ENCODE data around the gene SFRP5.

The SFRP5 gene

GRCh38 chr10:97759158-97759887 is 12.5 kb downstream of the SFRP5 start:
- peak; percentile 90 for TF ChIP-seq CTCF (IDR thresholded peaks at IDR 0.05; ENCODE audit: control extremely low read depth, extremely low read depth, low read depth, missing control alignments)
- CTCF ChIA-PET: interaction anchor here (0.8 to 3.8 kb wide), 9 partner anchors 8 to 76 kb away, joined by 3 to 11 read pairs (median 4); partner anchors contain the start of genes AVPI1 and ZFYVE27
- POLR2A ChIA-PET: no interaction called here
- peak; percentile 72 for DNase-seq (ENCODE audit: extremely low spot score)

GRCh38 chr10:97757471-97757870 is 14.3 kb downstream of the SFRP5 start:
- no peak for DNase-seq (ENCODE audit: extremely low spot score)
- POLR2A ChIA-PET: interaction anchor here (0.6 kb wide), 1 partner anchor 12 kb away, joined by 3 read pairs; no protein-coding TSS in a partner anchor
- CTCF ChIA-PET: no interaction called here
- no peak for TF ChIP-seq CTCF (IDR thresholded peaks at IDR 0.05; ENCODE audit: control extremely low read depth, extremely low read depth, low read depth, missing control alignments)

GRCh38 chr10:97755718-97756117 is 16.1 kb downstream of the SFRP5 start:
- ChIA-PET CTCF (no interaction called here), POLR2A (no interaction called here)
- no peak for TF ChIP-seq CTCF (IDR thresholded peaks at IDR 0.05; ENCODE audit: control extremely low read depth, extremely low read depth, low read depth, missing control alignments)
- DNase-seq (ENCODE audit: extremely low spot score): no peak

GRCh38 chr10:97754726-97755125 is 17.1 kb downstream of the SFRP5 start:
- POLR2A ChIA-PET: no interaction called here
- CTCF ChIA-PET: interaction anchor here (1.5 kb wide), 1 partner anchor 53 kb away, joined by 4 read pairs; no protein-coding TSS in a partner anchor
- TF ChIP-seq CTCF (IDR thresholded peaks at IDR 0.05; ENCODE audit: control extremely low read depth, extremely low read depth, low read depth, missing control alignments): no peak
- DNase-seq (ENCODE audit: extremely low spot score): no peak

GRCh38 chr10:97752956-97753355 is 18.8 kb downstream of the SFRP5 start:
- ChIA-PET POLR2A (interaction anchor here (0.7 kb wide), 1 partner anchor 12 kb away, joined by 5 read pairs; no protein-coding TSS in a partner anchor), CTCF (interaction anchor here (0.8 to 3.1 kb wide), 3 partner anchors 7 to 39 kb away, joined by 3 to 11 read pairs (median 3); no protein-coding TSS in a partner anchor)
- TF ChIP-seq CTCF (IDR thresholded peaks at IDR 0.05; ENCODE audit: control extremely low read depth, extremely low read depth, low read depth, missing control alignments): no peak
- no peak for DNase-seq (ENCODE audit: extremely low spot score)

- no peak for TF ChIP-seq CTCF (IDR thresholded peaks at IDR 0.05; ENCODE audit: control extremely low read depth, extremely low read depth, low read depth, missing control alignments)
- DNase-seq (ENCODE audit: extremely low spot score): no peak
- ChIA-PET POLR2A (no interaction called here), CTCF (interaction anchor here (1.2 to 3.6 kb wide), 6 partner anchors 11 to 74 kb away, joined by 3 to 13 read pairs (median 4); partner anchors contain the start of gene ZFYVE27)
Measured at GRCh38 chr10:97748116-97748515, 23.7 kb downstream of the SFRP5 start.

All from GM10248 (cell line).